ENCODE measurements around the gene DISP3. TPM values are rescaled to one million over a fixed set of nuclear protein-coding genes. Genes with fewer than 3 reads are reported as not detected.

DISP3 gene
- total and polyA plus RNA-seq, 2 experiments from 2014 or later, result 0.10 TPM; not detected in 1

- Histone ChIP-seq H4K20me1 (ENCODE audit: insufficient read depth, poor library complexity, severe bottlenecking) (no peaks in the 10 kb centered on the region), H3K4me2 (no peak overlapping the region), H3K27me3 (no peaks in the 10 kb centered on the region), H3K27ac (no peak overlapping the region), H3K4me1 (ENCODE audit: insufficient read depth) (no peaks in the 10 kb centered on the region), H3K79me2 (no peaks in the 10 kb centered on the region), H3K9me2 (replicated peaks; ENCODE audit: insufficient read depth) (no peaks in the 10 kb centered on the region), H3K4me3 (no peak overlapping the region), H3K9me3 (ENCODE audit: low read depth) (no peaks in the 10 kb centered on the region), H2AFZ (no peak overlapping the region), H3K36me3 (replicated peaks; ENCODE audit: insufficient read depth, low read depth) (no peaks in the 10 kb centered on the region)
- no peak for DNase-seq (ENCODE audit: low spot score)
- 68% methylated on average over 7 of the region's 7 CpGs for WGBS (ENCODE audit: low lambda C conversion rate, missing lambda C conversion rate)
- TF ChIP-seq EZH2phosphoT487 (IDR thresholded peaks at IDR 0.05; ENCODE audit: low read depth, severe bottlenecking, unreplicated experiment), result no peak
- TF ChIP-seq CTCF (IDR thresholded peaks at IDR 0.05; ENCODE audit: poor library complexity), result no peak
- no peak for TF ChIP-seq EZH2 (IDR thresholded peaks at IDR 0.05; ENCODE audit: borderline replicate concordance)
These were observed 13.3 kb downstream of the DISP3 start for GRCh38 chr1:11492235-11492634.

DNA sequence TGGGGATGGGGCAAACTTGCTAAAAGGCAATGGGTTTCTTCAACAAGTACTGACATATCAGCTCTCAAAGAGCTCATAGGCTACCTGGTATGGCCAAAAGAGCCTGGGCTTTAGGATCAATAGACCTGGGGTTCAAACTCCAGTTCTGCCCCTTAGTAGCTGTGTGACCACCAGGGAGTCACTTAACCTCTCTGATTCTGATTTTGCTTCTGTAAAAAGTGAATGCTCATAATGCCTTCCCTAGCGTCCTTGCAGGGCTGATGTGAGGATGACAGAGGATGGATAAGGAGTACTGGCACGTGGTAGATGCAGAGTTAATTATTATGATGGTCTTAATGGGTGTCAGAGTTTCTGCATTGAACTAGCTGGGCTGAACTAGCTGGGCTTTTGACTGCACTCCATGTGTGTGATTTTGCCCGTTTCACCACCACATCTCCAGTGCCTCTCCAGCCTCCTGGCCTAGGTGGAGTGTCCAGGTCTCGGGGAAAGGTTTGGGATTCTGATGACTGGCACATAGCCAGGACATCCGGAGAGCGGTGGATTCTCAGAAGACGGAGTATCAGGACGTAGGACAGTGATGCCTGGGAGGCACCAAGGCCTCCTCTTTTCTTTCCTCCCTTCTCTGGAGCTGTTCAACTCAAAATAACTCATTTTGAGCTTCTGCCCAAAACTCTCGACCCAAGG is 15.2 kb downstream of the DISP3 start:
- Histone ChIP-seq H3K4me3 (no peak overlapping the region), H3K4me2 (no peak overlapping the region), H3K36me3 (replicated peaks; ENCODE audit: insufficient read depth, low read depth) (no peaks in the 10 kb centered on the region), H4K20me1 (ENCODE audit: insufficient read depth, poor library complexity, severe bottlenecking) (no peaks in the 10 kb centered on the region), H3K27ac (no peak overlapping the region), H3K79me2 (no peaks in the 10 kb centered on the region), H3K27me3 (no peaks in the 10 kb centered on the region), H3K9me3 (ENCODE audit: low read depth) (no peaks in the 10 kb centered on the region), H2AFZ (no peak overlapping the region), H3K9me2 (replicated peaks; ENCODE audit: insufficient read depth) (no peaks in the 10 kb centered on the region), H3K4me1 (ENCODE audit: insufficient read depth) (no peaks in the 10 kb centered on the region)
- DNase-seq (ENCODE audit: low spot score), result no peak
- 87% methylated on average over 9 of the region's 9 CpGs for WGBS (ENCODE audit: low lambda C conversion rate, missing lambda C conversion rate)
- TF ChIP-seq EZH2phosphoT487 (IDR thresholded peaks at IDR 0.05; ENCODE audit: low read depth, severe bottlenecking, unreplicated experiment) (no peak), CTCF (IDR thresholded peaks at IDR 0.05; ENCODE audit: poor library complexity) (no peak)

- Histone ChIP-seq H4K20me1 (ENCODE audit: insufficient read depth, poor library complexity, severe bottlenecking) (no peaks in the 10 kb centered on the region), H2AFZ (no peak overlapping the region), H3K27ac (no peak overlapping the region), H3K4me2 (no peak overlapping the region), H3K4me3 (no peak overlapping the region), H3K4me1 (ENCODE audit: insufficient read depth) (no peaks in the 10 kb centered on the region), H3K79me2 (no peaks in the 10 kb centered on the region), H3K9me2 (replicated peaks; ENCODE audit: insufficient read depth) (no peaks in the 10 kb centered on the region), H3K36me3 (replicated peaks; ENCODE audit: insufficient read depth, low read depth) (no peaks in the 10 kb centered on the region), H3K9me3 (ENCODE audit: low read depth) (no peaks in the 10 kb centered on the region), H3K27me3 (no peaks in the 10 kb centered on the region)
- 81% methylated on average over 3 of the region's 3 CpGs for WGBS (ENCODE audit: low lambda C conversion rate, missing lambda C conversion rate)
- TF ChIP-seq EZH2phosphoT487 (IDR thresholded peaks at IDR 0.05; ENCODE audit: low read depth, severe bottlenecking, unreplicated experiment), result no peak
- TF ChIP-seq CTCF (IDR thresholded peaks at IDR 0.05; ENCODE audit: poor library complexity), result no peak
- TF ChIP-seq EZH2 (IDR thresholded peaks at IDR 0.05; ENCODE audit: borderline replicate concordance), result no peak
- no peak for DNase-seq (ENCODE audit: low spot score)
These were observed 15.8 kb downstream of the DISP3 start for GRCh38 chr1:11494771-11495170.

Measured in hepatocyte (in vitro differentiated cells).